Fibroblast of upper back skin (primary cell): ENCODE data around the gene ZBTB45.
"Not testable (repeated sequence)": the region's sequence is repeated elsewhere in the genome, so short reads cannot be mapped to it uniquely, and the experiment has no call there.

Experiments
- DNase-seq: peaks from one replicate; pipeline ENCODE4 v3.0.0-alpha.2; 2013

Gene ZBTB45

DNA sequence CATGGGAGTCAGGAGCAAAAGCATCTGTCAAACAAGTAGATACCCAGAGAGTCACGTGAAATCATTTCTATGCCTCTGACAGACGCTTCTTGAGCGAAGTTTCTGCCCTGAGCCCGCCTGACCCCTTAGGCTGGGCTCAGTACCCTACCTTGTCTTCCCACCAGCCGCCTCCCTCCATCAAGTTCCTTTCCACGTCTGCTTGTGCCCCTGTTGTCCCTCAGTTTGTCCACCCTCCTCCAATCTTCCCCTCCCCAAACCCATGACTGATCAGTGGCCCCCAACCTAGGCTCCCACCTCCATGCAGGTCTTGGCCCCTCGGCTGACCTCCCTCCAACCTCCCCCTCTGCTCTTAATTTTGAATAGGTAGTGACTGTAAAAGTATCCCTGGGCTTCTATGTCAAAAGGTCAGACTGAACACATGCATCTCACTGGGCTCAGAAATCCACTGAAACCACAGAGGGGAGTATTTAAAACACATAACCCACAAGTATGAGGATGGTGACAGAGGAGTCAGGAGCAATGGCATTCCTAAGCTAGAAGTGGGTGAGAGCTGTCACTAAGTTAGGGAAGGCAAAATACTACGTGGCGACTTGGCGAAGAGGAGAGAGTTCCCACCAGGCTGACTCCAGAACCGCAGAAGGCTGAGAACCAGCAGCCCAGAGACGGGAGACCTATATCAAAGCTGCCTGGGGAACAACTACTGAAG lies 45.2 kb downstream of the ZBTB45 start:
- DNase-seq: peak; percentile 69

- DNase-seq: no peak
Measured at GRCh38 chr19:58473775-58474174, 45.8 kb downstream of the ZBTB45 start.

DNA sequence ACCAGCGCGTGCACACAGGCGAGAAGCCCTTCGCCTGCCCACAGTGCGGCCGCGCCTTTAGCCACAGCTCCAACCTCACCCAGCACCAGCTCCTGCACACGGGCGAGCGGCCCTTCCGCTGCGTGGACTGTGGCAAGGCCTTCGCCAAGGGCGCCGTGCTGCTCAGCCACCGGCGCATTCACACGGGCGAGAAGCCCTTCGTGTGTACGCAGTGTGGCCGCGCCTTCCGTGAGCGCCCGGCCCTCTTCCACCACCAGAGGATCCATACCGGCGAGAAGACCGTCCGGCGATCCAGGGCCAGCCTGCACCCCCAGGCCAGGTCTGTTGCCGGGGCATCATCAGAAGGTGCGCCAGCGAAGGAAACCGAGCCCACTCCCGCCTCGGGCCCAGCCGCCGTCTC lies 47.9 kb downstream of the ZBTB45 start:
- no peak for DNase-seq

- not testable (repeated sequence) for DNase-seq
Measured at GRCh38 chr19:58470837-58471543, 48.6 kb downstream of the ZBTB45 start.

DNA sequence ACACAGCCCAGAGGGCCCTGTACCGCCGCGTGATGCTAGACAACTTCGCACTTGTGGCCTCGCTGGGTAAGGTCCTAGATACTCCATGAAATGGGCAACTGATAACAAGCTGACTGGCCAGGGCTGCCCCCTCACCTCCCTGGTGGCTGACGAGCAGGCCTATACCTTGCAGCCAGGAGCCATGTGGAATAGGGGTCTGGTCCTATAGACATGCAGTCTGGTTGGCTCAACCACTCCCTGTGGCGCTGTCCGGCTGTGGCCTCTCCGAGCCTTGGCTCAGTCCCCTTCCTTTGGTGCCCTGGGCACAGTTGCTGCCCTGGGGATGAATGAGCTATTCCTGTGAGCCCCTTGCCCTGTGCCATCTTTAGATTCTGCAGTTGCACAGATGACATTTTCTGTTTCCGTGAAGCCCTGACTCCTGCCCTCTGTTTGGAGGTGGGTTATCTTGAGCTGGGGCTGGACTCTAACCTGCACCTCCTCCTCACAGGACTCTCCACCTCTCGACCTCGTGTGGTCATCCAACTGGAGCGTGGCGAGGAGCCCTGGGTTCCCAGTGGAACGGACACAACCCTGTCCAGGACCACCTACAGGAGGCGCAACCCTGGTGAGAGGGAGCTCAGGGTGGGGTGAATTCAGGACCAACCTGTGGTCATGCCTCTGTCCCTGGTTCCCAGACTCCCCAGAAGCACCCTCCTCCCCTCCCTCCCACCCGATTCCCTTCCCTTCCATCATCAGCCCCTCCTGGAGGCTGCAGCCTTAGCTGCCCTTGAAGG lies 50.2 kb downstream of the ZBTB45 start:
- DNase-seq: no peak

GRCh38 chr19:58468216-58468839 lies 51.3 kb downstream of the ZBTB45 start:
- no peak for DNase-seq

- DNase-seq: peak; percentile 93
Measured at GRCh38 chr19:58466760-58467589, 52.6 kb downstream of the ZBTB45 start, which contains the start of gene ZNF324. TSS of gene ZNF324 (plus strand) at chr19:58467080. CDS start at chr19:58469186, 2,106 bp downstream.

GRCh38 chr19:58466089-58466759 lies 53.4 kb downstream of the ZBTB45 start:
- no peak for DNase-seq
